ENCODE results near the gene RNF149. TPM values are rescaled to one million over a fixed set of nuclear protein-coding genes. Genes with fewer than 3 reads are reported as not detected.

RNF149 gene
- total and polyA plus RNA-seq, 9 of the 15 experiments (the other 6 are each of a cell fraction or from before 2014, with no cell fraction given): 9.0 to 31.5 (median 22.8) TPM

DNA sequence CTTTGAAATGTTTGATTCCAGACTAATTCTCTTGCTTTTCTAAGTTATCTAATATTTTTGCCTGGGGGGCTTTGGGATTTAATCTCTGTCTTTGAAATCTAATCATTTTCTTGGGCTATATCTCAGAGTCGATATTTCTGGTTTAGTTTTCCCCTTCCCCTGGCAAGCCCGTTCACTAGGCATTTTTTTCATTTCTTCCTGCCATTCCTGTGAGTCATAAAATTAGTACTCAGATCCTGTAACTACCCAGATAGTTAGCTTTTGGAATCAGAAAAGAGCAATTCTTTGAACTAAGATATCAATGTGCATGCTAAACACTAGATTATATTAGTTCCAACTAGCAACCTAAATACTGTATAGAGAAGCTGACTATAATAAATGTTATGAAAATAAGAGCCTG lies 29.4 kb upstream of the RNF149 start:
- H3K9ac ChIP-seq (ENCODE audit: insufficient read depth in 1 of 2, low read depth in 2 of 2, low read length in 2 of 2): no peak overlapping the region
- DNase-seq (ENCODE audit: extremely low read depth in 1 of 4, low spot score in 3 of 4) (no peak), FAIRE-seq (no peak), ATAC-seq (no peak)
- H3K4me1 ChIP-seq (replicated peaks in 1 of 2; ENCODE audit: control insufficient read depth in 2 of 2, insufficient read depth in 2 of 2, low read length in 2 of 2): peaks cover 0 to 1% of the 10 kb centered on the region in 2 experiments; a peak in 2 of 5 replicates
- H3K9me3 ChIP-seq (replicated peaks; ENCODE audit: control insufficient read depth, insufficient read depth, low read depth, low read length): no peaks in the 10 kb centered on the region
- H3K9me1 ChIP-seq (ENCODE audit: control insufficient read depth, insufficient read depth, low read length): no peaks in the 10 kb centered on the region
- BruUV-seq (replicated peaks): no TSS peak
- no peaks in the 10 kb centered on the region for H3K36me3 ChIP-seq (ENCODE audit: control insufficient read depth, insufficient read depth, low read length)
- in situ Hi-C loops (cut with MboI): loop anchor here (10.0 kb wide), 1 partner anchor 303 kb away; no protein-coding TSS in a partner anchor
- no peak overlapping the region for H3K27ac ChIP-seq (ENCODE audit: extremely low read depth, low read depth, low read length)
- H3K4me2 ChIP-seq (ENCODE audit: insufficient read depth, low read length): no peak overlapping the region
- intact Hi-C loops (cut with micrococcal nuclease): no loop called here
- CTCF ChIA-PET (ENCODE audit: low intra/inter-chr PET ratio): no interaction called here
- TF ChIP-seq CBFA2T2 (conservative IDR thresholded peaks at IDR 0.05): no peak
- no peak for TF ChIP-seq PML (IDR thresholded peaks at IDR 0.05; ENCODE audit: low read length)
- TF ChIP-seq RFX5 (IDR thresholded peaks at IDR 0.05; ENCODE audit: low read depth, low read length): no peak
- TF ChIP-seq PHF20 (IDR thresholded peaks at IDR 0.05; ENCODE audit: partially characterized antibody): no peak
- no peak for TF ChIP-seq ZNF586 (CRISPR knock-in tag; conservative IDR thresholded peaks at IDR 0.05)
- TF ChIP-seq NELFE (IDR thresholded peaks at IDR 0.05; ENCODE audit: insufficient read depth, insufficient read length): no peak
- TF ChIP-seq CCNT2 (IDR thresholded peaks at IDR 0.05; ENCODE audit: borderline replicate concordance, extremely low read depth, insufficient read length, low read depth, low read length): no peak
- TF ChIP-seq SMARCA4 (IDR thresholded peaks at IDR 0.05): no peak
- H3K27me3 ChIP-seq (ENCODE audit: control insufficient read depth in 2 of 2, insufficient read depth in 2 of 2, low read length in 2 of 2): peaks cover 3 to 23% of the 10 kb centered on the region in 2 experiments; a peak in 2 of 5 replicates
- no peaks in the 10 kb centered on the region for H4K20me1 ChIP-seq (replicated peaks; ENCODE audit: control insufficient read depth, insufficient read depth, low read length)
- POLR2A ChIA-PET: no interaction called here
- H2AFZ ChIP-seq (ENCODE audit: low read depth, low read length): no peak overlapping the region
- H3K79me2 ChIP-seq (ENCODE audit: control insufficient read depth, insufficient read depth, low read length): no peaks in the 10 kb centered on the region
- no peak overlapping the region for H3K4me3 ChIP-seq
- 0% methylated on average over 2 of the region's 2 CpGs for WGBS (ENCODE audit: insufficient coverage, low coverage, missing lambda C conversion rate)
